HL-60 (cell line): ENCODE measurements around the gene COL23A1.

Source experiments
- DNase-seq, 2 experiments: peaks; one replicate each; pipeline ENCODE4 v3.0.0-alpha.2; 2010 to 2020; ENCODE audit warnings: low read depth in 1 of 2, low spot score in 1 of 2
- H3K27ac ChIP-seq: fragments of 250-450 bp; sonication (Bioruptor Pico); replicated peaks from 2 replicates; pipeline ENCODE4 v1.5.1; 2020; ENCODE audit warnings: mild to moderate bottlenecking, moderate library complexity
- H3K27me3 ChIP-seq: fragments of 250-450 bp; sonication (Bioruptor Pico); 2 replicates; pipeline ENCODE4 v1.5.1; 2021; ENCODE audit warnings: mild to moderate bottlenecking, moderate library complexity; ENCODE audit not compliant: insufficient read depth, poor library complexity, severe bottlenecking
- H3K4me3 ChIP-seq: replicated peaks from 2 replicates; pipeline ENCODE4 v1.5.1; 2011; ENCODE audit warnings: mild to moderate bottlenecking, control low read depth, low read length; ENCODE audit not compliant: insufficient read depth
- CTCF ChIP-seq: IDR thresholded peaks from one replicate; pipeline ENCODE4 v1.5.1; 2011; ENCODE audit warnings: low read length, control low read depth, inconsistent platforms; ENCODE audit not compliant: insufficient read depth
- GABPA ChIP-seq: IDR thresholded peaks from 2 replicates; pipeline ENCODE4 v1.6.1; 2012; ENCODE audit warnings: low read depth
- POLR2AphosphoS5 ChIP-seq: IDR thresholded peaks from 2 replicates; pipeline ENCODE4 v1.6.1; 2012; ENCODE audit warnings: low read depth
- REST ChIP-seq: IDR thresholded peaks from 2 replicates; pipeline ENCODE4 v1.6.1; 2012; ENCODE audit warnings: low read depth; ENCODE audit not compliant: insufficient replicate concordance
- SPI1 ChIP-seq: IDR thresholded peaks from 2 replicates; pipeline ENCODE4 v1.6.1; 2012; ENCODE audit warnings: low read depth, mild to moderate bottlenecking, borderline replicate concordance

COL23A1 gene

GRCh38 chr5:178356431-178356872 is 233.7 kb downstream of the COL23A1 start:
- TF ChIP-seq SPI1 (no peak), POLR2AphosphoS5 (no peak), REST (no peak), CTCF (no peak), GABPA (no peak)
- no peak overlapping the region for H3K4me3 ChIP-seq
- H3K27ac ChIP-seq, result no peak overlapping the region
- no peak for DNase-seq
- no peaks in the 10 kb centered on the region for H3K27me3 ChIP-seq

- no peak overlapping the region for H3K4me3 ChIP-seq
- DNase-seq, result no peak
- H3K27ac ChIP-seq, result no peak overlapping the region
- TF ChIP-seq POLR2AphosphoS5, result no peak
- TF ChIP-seq CTCF, result no peak
- TF ChIP-seq GABPA, result no peak
- TF ChIP-seq REST, result no peak
- no peak for TF ChIP-seq SPI1
- no peaks in the 10 kb centered on the region for H3K27me3 ChIP-seq
These were observed 234.5 kb downstream of the COL23A1 start for GRCh38 chr5:178355671-178356070.

DNA sequence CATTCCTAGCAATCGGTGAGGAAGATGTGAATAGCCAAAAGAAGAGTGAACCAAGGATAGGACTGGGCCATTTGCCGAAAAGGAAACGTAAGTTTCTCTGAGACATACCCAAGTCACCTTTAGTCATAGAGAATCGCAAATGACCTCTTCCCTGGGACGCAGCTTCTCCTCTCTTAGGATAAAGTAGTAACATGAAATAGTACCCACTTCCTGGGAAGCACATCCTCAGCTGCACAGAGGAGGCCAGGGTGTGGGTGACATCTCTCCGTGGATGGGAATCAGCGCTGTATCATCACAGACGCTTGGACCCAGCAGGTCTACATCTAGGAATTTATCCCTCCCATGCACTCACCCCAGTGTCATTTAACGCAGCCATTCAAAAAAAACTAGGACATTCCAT is 236.7 kb downstream of the COL23A1 start:
- Histone ChIP-seq H3K27ac (no peak overlapping the region), H3K4me3 (no peak overlapping the region), H3K27me3 (no peaks in the 10 kb centered on the region)
- DNase-seq, result no peak
- TF ChIP-seq REST (no peak), SPI1 (no peak), POLR2AphosphoS5 (no peak), GABPA (no peak), CTCF (no peak)
